H9 (cell line): ENCODE data around the gene SRGAP1. TPM values are rescaled to one million over a fixed set of nuclear protein-coding genes. Genes with fewer than 3 reads are reported as not detected.

Experiments used
- DNase-seq: peaks from one replicate; pipeline ENCODE4 v3.0.0-alpha.2; 2017
- H2AFZ ChIP-seq: one replicate; pipeline ENCODE4 v1.6.1; 2013; ENCODE audit warnings: mild to moderate bottlenecking, low read length, control low read depth, moderate library complexity
- H2AK5ac ChIP-seq: 2 replicates; pipeline ENCODE4 v1.6.1; 2013; ENCODE audit warnings: low read length, control low read depth, mixed read lengths; ENCODE audit not compliant: insufficient read length
- H2BK120ac ChIP-seq: one replicate; pipeline ENCODE4 v1.6.1; 2013; ENCODE audit warnings: low read depth, mild to moderate bottlenecking, low read length, control low read depth, inconsistent platforms; ENCODE audit not compliant: poor library complexity, severe bottlenecking
- H2BK12ac ChIP-seq: 2 replicates; pipeline ENCODE4 v1.6.1; 2013; ENCODE audit warnings: low read length, control low read depth, mixed read lengths, low read depth; ENCODE audit not compliant: insufficient read length
- H2BK15ac ChIP-seq: 2 replicates; pipeline ENCODE4 v1.6.1; 2013; ENCODE audit warnings: low read depth, low read length, control low read depth
- H2BK20ac ChIP-seq: one replicate; pipeline ENCODE4 v1.6.1; 2013; ENCODE audit warnings: low read depth, mild to moderate bottlenecking, low read length, control low read depth, inconsistent platforms; ENCODE audit not compliant: poor library complexity, severe bottlenecking
- H2BK5ac ChIP-seq: 2 replicates; pipeline ENCODE4 v1.6.1; 2013; ENCODE audit warnings: low read length, control low read depth, mixed read lengths; ENCODE audit not compliant: insufficient read length
- H3K14ac ChIP-seq: 2 replicates; pipeline ENCODE4 v1.6.1; 2013; ENCODE audit warnings: low read length, control low read depth; ENCODE audit not compliant: insufficient read depth
- H3K18ac ChIP-seq: 2 replicates; pipeline ENCODE4 v1.6.1; 2013; ENCODE audit warnings: low read depth, mild to moderate bottlenecking, mixed read lengths, low read length, control low read depth; ENCODE audit not compliant: insufficient read length
- H3K23ac ChIP-seq: 2 replicates; pipeline ENCODE4 v1.6.1; 2013; ENCODE audit warnings: low read length, control low read depth, mixed read lengths, low read depth; ENCODE audit not compliant: insufficient read length
- H3K23me2 ChIP-seq: 2 replicates; pipeline ENCODE4 v1.6.1; 2013; ENCODE audit warnings: low read depth, mild to moderate bottlenecking, mixed read lengths, low read length, control low read depth; ENCODE audit not compliant: insufficient read length, poor library complexity, severe bottlenecking
- H3K27ac ChIP-seq: 2 replicates; pipeline ENCODE4 v1.5.1; 2013; ENCODE audit warnings: low read length, control low read depth, mixed read lengths, low read depth; ENCODE audit not compliant: insufficient read length
- H3K27me3 ChIP-seq: 2 replicates; pipeline ENCODE4 v1.6.1; 2013; ENCODE audit warnings: low read length, control low read depth, inconsistent platforms; ENCODE audit not compliant: insufficient read depth
- H3K4ac ChIP-seq: 2 replicates; pipeline ENCODE4 v1.6.1; 2013; ENCODE audit warnings: low read depth, mild to moderate bottlenecking, control low read depth, inconsistent platforms, low read length, moderate library complexity
- H3K4me1 ChIP-seq: 2 replicates; pipeline ENCODE4 v1.6.1; 2013; ENCODE audit warnings: low read length, control low read depth, inconsistent platforms; ENCODE audit not compliant: insufficient read depth
- H3K4me2 ChIP-seq: 2 replicates; pipeline ENCODE4 v1.6.1; 2013; ENCODE audit warnings: low read length, control low read depth, mixed read lengths; ENCODE audit not compliant: insufficient read length, insufficient read depth
- H3K56ac ChIP-seq: 2 replicates; pipeline ENCODE4 v1.6.1; 2013; ENCODE audit warnings: low read depth, mild to moderate bottlenecking, mixed read lengths, low read length, control low read depth; ENCODE audit not compliant: insufficient read length
- H3K79me1 ChIP-seq: 2 replicates; pipeline ENCODE4 v1.6.1; 2013; ENCODE audit warnings: low read depth, mild to moderate bottlenecking, moderate library complexity, low read length, control low read depth, inconsistent platforms; ENCODE audit not compliant: insufficient read depth, poor library complexity, severe bottlenecking
- H3K79me2 ChIP-seq: 2 replicates; pipeline ENCODE4 v1.6.1; 2013; ENCODE audit warnings: low read length, control low read depth, inconsistent platforms; ENCODE audit not compliant: insufficient read depth
- H3K9ac ChIP-seq: 2 replicates; pipeline ENCODE4 v1.6.1; 2013; ENCODE audit warnings: low read length, control low read depth, mixed read lengths; ENCODE audit not compliant: insufficient read length; ENCODE audit errors: extremely low read depth
- H3K9me3 ChIP-seq: one replicate; pipeline ENCODE4 v1.6.1; 2013; ENCODE audit warnings: low read depth, low read length, inconsistent platforms; ENCODE audit not compliant: control insufficient read depth
- H3T11ph ChIP-seq: one replicate; pipeline ENCODE4 v1.6.1; 2013; ENCODE audit warnings: mild to moderate bottlenecking, low read length, control low read depth, inconsistent platforms
- H4K20me1 ChIP-seq: one replicate; pipeline ENCODE4 v1.6.1; 2013; ENCODE audit not compliant: control insufficient read depth, insufficient read length, insufficient read depth
- H4K5ac ChIP-seq: 2 replicates; pipeline ENCODE4 v1.6.1; 2013; ENCODE audit warnings: low read depth, mild to moderate bottlenecking, mixed read lengths, low read length, control low read depth; ENCODE audit not compliant: insufficient read length
- H4K8ac ChIP-seq: replicated peaks from 2 replicates; pipeline ENCODE4 v1.6.1; 2013; ENCODE audit warnings: low read length, control low read depth, mixed read lengths, low read depth; ENCODE audit not compliant: insufficient read length
- H4K91ac ChIP-seq: 2 replicates; pipeline ENCODE4 v1.6.1; 2013; ENCODE audit warnings: low read depth, mild to moderate bottlenecking, moderate library complexity, mixed read lengths, low read length, control low read depth; ENCODE audit not compliant: insufficient read length
- H3K27ac Mint-ChIP-seq, 3 experiments: 2 replicates in 2 of 3; 3 replicates in 1 of 3; pipeline ENCODE4 v1.8.0; 2020 to 2021; ENCODE audit warnings: mixed read lengths in 3 of 3, mild to moderate bottlenecking in 1 of 3, moderate library complexity in 1 of 3
- H3K27me3 Mint-ChIP-seq: 2 replicates; pipeline ENCODE4 v1.8.0; 2021; ENCODE audit warnings: low read depth, mild to moderate bottlenecking, moderate library complexity, mixed read lengths
- H3K36me3 Mint-ChIP-seq, 3 experiments: 2 replicates in 2 of 3; 3 replicates in 1 of 3; pipeline ENCODE4 v1.8.0; 2020 to 2021; ENCODE audit warnings: low read depth in 3 of 3, mixed read lengths in 3 of 3; ENCODE audit not compliant: insufficient read depth in 1 of 3
- H3K4me1 Mint-ChIP-seq, 2 experiments: 2 replicates each; pipeline ENCODE4 v1.8.0; 2020; ENCODE audit warnings: mixed read lengths in 2 of 2
- H3K4me3 Mint-ChIP-seq, 2 experiments: 2 replicates in 1 of 2; 3 replicates in 1 of 2; pipeline ENCODE4 v1.8.0; 2020 to 2021; ENCODE audit warnings: mild to moderate bottlenecking in 2 of 2, mixed read lengths in 2 of 2, moderate library complexity in 1 of 2
- H3K9me3 Mint-ChIP-seq, 2 experiments: 2 replicates in 1 of 2; 3 replicates in 1 of 2; pipeline ENCODE4 v1.8.0; 2020; ENCODE audit warnings: mild to moderate bottlenecking in 2 of 2, mixed read lengths in 2 of 2, moderate library complexity in 1 of 2
- CTCF ChIP-seq: fragments of 200-600 bp; sonication (generic); conservative IDR thresholded peaks from 3 replicates; pipeline ENCODE4 v1.8.0; 2021; ENCODE audit warnings: antibody characterized with exemption, mild to moderate bottlenecking
- WGBS: extraction: QIAGEN DNeasy Blood & Tissue Kit; methylation state at CpG from one replicate; pipeline ENCODE4 v1.1.7; 2013; ENCODE audit warnings: missing lambda C conversion rate, low lambda C conversion rate, mixed read lengths; ENCODE audit not compliant: insufficient read length; ENCODE audit errors: extremely low coverage; 5-methylcytosine and 5-hydroxymethylcytosine counted together
- total RNA-seq: library from RNA; stranded (reverse); gene quantifications from 2 replicates; pipeline ENCODE4 v1.2.1, GENCODE V29; 2021

Gene SRGAP1
- total RNA-seq, 1 experiment from 2014 or later: 4.8 TPM

- Histone ChIP-seq H4K8ac (no peak overlapping the region), H4K91ac (no peak overlapping the region), H3K79me2 (peaks cover 5% of the 10 kb centered on the region; the same call in 1 of the 2 replicates), H3K23ac (no peak overlapping the region), H2BK5ac (no peak overlapping the region), H2AFZ (no peak overlapping the region), H3T11ph (no peak overlapping the region), H3K9me3 (no peaks in the 10 kb centered on the region), H3K27ac (no peak overlapping the region), H3K27me3 (no peaks in the 10 kb centered on the region), H3K4me1 (peaks cover 3% of the 10 kb centered on the region; the same call in 1 of the 2 replicates), H3K14ac (no peak overlapping the region), H3K4ac (no peak overlapping the region), H3K23me2 (peaks cover 9% of the 10 kb centered on the region), H4K5ac (no peak overlapping the region), H2AK5ac (no peak overlapping the region), H2BK12ac (no peak overlapping the region), H2BK15ac (no peak overlapping the region), H3K56ac (no peak overlapping the region), H2BK20ac (no peak overlapping the region), H3K79me1 (no peaks in the 10 kb centered on the region), H4K20me1 (no peaks in the 10 kb centered on the region), H2BK120ac (no peak overlapping the region), H3K4me2 (no peak overlapping the region), H3K9ac (no peak overlapping the region), H3K18ac (no peak overlapping the region)
- DNase-seq: no peak
- no peak for TF ChIP-seq CTCF
- Mint-ChIP-seq H3K27me3 (peaks cover 6% of the 10 kb centered on the region), H3K9me3 (no peaks in the 10 kb centered on the region), H3K27ac (no peak overlapping the region), H3K36me3 (peaks cover 0 to 2% (median 0%) of the 10 kb centered on the region in 3 experiments; a peak in 1 of 7 replicates), H3K4me1 (peaks cover 26 to 28% of the 10 kb centered on the region in 2 experiments), H3K4me3 (no peak overlapping the region)
- no CpG with 5 or more reads among the region's 1 CpG for WGBS
Measured at GRCh38 chr12:63849106-63849620, 4.7 kb downstream of the SRGAP1 start.
